GM18502 (cell line): ENCODE data around the gene DLG4.
"Not testable (repeated sequence)": the region's sequence is repeated elsewhere in the genome, so short reads cannot be mapped to it uniquely, and the experiment has no call there.

Experiments
- ATAC-seq: cut with Tn5 transposase; IDR thresholded peaks from one replicate; pipeline ENCODE4 v1.9.1; 2021; ENCODE audit warnings: mild to moderate bottlenecking; ENCODE audit not compliant: unreplicated experiment, poor library complexity

DLG4 gene

GRCh38 chr17:7250695-7251627 lies 31.3 kb upstream of the DLG4 start:
- no peak for ATAC-seq

- no peak for ATAC-seq
Measured at GRCh38 chr17:7249830-7250229, 30.2 kb upstream of the DLG4 start.

GRCh38 chr17:7249214-7249613 lies 29.6 kb upstream of the DLG4 start:
- ATAC-seq, result no peak

DNA sequence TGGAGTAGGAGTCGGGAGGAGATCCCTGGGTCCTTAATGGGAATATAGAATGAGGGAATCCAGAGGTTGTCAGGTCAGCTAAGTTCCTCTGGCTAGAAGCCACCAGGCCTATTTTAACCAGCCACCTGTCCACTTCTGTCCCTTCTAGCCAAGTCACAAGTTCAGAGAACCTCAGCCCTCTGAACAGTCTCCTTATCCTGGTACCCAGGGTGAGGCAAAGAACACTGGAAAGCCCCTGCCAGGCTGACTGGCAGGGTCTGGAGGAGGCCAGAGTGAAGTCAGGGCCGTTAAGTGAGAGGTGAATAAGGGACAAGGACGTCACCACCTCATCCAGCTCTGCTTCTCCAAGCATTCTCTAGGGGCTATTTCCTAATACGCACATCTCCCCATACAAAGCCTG lies 29.2 kb upstream of the DLG4 start:
- no peak for ATAC-seq

DNA sequence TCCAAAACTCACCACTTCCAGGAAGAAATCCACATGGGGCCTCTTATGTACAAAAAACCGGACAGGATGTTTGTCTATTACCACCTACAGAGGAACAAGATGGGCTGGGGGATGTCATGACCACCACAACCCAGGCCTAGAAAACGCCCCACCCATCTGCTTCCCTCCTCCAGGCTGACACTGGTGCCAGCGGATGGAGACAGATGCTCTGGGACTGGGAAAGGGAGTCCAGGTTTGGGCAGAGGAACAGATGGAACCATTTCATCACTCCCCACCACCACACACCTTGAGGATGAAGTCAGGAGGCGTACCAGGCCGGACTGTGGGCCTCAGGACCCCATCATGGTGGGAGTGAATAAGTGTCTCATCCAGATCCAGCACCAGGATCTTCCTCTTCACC lies 27.1 kb upstream of the DLG4 start:
- no peak for ATAC-seq

- not testable (repeated sequence) for ATAC-seq
Measured at GRCh38 chr17:7243838-7244237, 24.2 kb upstream of the DLG4 start.

- ATAC-seq, result no peak
Measured at GRCh38 chr17:7243453-7243729, 23.8 kb upstream of the DLG4 start.

DNA sequence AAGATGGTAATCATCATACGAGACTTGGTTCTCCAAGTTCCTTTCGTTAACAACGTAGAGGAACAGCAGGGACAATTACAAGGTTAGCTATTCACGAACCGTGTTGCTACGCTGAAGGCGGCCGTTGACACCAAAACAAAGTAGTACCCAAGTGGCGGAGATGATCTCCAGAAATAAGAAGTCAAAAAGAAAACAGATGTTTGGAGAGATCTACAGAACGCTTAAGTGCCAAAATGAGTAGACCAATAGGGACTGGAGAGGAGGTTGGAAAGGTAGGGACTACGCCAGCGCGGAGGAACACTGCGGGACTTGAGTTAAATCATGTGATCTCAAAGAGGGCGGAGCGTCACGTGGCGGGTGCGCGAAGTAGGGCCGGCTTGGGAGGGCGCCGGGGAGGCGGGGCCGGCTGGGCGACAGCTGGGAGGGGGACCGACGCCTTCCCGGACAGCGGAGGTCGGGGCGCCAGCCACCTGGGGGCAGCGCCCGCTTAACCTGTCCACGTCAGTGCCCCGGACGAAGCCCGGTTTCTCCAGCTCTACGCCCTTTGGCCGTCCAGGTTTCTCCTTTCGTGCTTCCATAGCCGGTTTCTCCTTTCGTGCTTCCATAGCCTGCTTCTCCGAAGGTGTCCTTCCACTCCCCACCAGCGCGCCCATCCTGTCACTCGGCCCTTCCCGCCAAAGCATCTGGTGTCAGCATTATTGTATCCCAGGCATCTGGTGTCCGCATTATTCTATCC lies 23.2 kb upstream of the DLG4 start:
- ATAC-seq, result peak; percentile 46

- ATAC-seq, result peak; percentile 35
Measured at GRCh38 chr17:7241783-7242716, 22.4 kb upstream of the DLG4 start, which contains the start of gene GABARAP. TSS of gene GABARAP (minus strand) at chr17:7242449. CDS start at chr17:7242330, 119 bp downstream.

- no peak for ATAC-seq
Measured at GRCh38 chr17:7241090-7241733, 21.6 kb upstream of the DLG4 start.

DNA sequence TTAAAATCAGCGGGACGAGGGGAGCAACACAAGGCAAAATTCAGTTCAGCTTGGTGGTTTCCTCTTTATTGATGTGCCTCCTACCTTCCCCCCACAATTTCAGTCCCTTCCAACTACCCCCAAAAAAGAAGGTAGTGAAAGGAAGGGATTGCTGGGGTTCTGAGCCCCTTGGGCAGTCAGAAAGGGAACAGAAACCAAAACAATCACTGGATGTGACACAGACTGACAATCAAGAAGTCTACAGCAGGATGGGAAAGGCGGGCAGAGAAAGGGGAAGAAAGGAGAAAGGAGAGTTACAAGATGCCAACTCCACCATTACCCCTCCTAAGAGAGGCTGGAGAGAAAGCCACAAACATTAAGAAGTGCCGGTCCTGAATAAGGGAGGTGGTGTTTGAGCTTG lies 20.7 kb upstream of the DLG4 start:
- no peak for ATAC-seq

GRCh38 chr17:7239091-7240027 lies 19.7 kb upstream of the DLG4 start, which contains the start of gene PHF23:
TSS of gene PHF23 (minus strand) at chr17:7239457. CDS start at chr17:7239279, 178 bp downstream.
- peak; percentile 46 for ATAC-seq

DNA sequence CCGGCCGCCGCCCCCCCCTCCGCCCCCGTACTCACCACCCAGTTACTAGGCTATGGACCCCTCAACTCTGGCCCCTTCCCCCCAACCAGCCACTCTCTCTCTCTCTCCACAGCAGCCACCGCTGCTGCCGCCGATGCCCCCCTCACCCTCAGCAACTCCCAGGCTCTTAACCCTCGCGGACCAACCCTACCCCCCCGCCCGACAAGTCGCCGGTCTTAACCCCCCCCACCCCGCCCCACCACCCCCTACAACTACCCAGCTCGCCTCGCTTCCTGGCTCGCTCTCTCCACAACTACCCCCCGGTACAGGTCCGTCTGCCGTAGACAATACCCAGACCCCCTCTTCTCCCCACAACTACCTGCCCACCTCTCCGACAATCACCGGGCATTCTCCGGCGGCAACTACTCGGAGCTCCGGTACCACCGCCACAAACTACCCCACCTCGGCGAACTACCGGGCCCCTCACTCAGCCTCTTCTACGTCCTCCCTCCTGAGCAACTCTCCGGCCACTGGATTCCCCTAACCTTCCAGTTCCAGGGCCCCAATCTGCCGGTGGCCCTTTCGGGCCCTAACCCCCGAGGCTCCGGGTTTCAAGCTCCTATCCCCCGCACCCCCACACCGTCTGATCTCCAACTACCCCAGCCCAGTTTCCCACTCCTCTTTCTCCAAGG lies 18.9 kb upstream of the DLG4 start:
- ATAC-seq, result no peak

DNA sequence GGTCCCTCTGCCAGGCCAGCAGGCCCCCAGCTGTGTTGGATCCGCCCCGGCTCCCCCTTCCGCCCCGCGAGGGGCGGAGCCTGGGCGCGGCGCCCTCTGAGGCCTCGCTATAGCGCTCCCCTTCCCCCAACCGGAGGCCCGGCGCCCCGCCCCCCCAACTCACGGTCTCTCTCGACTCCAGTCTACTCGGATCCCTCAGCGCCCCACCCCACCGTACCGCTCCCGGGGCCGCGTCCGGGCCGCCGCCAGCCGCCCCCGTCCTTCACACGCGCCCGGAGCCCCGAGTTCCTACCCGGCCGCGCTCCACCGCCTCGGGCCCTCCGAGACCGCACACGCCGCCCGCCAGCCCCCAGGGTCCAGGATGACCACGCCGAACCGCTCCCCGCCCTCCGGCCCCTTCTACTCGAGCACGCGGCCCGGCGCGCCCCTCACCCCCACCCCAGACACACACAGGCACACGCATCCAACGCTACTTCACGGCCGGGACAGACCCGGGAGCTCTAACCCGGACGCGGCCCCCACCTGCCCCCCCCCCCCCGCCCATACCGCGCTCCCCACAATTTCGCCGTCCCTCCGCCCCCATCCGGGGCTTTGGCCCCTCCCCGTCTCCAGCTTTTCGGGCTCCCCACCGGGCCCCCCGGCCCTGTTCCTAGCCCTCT lies 18.3 kb upstream of the DLG4 start:
- no peak for ATAC-seq

DNA sequence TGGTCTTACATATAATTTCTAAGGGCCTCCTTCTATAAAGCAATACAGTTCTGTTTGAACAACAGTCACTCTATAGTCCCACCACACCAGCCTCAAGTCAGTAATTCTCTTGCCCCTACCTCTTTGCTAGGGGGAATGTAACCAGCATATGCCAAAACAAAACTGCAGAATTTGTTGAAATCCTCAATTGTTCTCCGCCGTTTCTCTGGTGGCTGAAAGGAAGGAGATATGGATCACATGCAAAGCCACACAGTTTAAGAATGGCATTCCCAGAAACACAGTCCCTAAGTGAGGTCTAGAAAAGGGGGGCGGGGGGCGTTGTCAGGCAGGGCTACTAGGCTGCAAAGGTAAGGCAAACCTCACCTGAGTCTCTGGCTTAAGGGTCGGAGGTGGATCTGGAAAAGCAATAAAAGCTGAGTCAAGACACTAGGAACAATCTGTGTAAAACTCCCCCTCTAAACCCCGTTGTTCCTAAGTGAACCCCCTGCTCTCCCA lies 17.7 kb upstream of the DLG4 start:
- ATAC-seq, result no peak

DNA sequence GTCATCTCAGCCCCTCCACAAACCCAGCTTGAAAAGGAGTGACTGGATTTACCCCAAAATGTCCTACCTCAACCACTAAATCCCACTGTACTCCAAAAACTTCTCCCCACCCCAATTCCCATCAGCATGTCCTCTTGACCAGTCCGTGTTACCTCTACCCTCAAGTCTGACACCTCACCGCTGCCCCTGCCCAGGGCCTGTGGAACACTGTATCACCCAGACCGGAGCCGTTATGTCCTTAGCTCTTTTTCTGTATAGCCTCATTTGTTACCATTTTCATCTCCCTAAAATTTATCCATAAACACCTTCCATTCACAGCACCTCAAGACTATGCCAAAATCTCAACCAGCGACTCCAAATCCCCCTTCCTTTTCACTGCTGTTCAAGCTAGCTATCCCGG lies 17.2 kb upstream of the DLG4 start:
- ATAC-seq, result no peak
